HG03354 (cell line): Measurements from ENCODE around the gene PPIF.

Source experiments
- ATAC-seq: cut with Tn5 transposase; IDR thresholded peaks from one replicate; pipeline ENCODE4 v1.9.1; 2021; ENCODE audit warnings: mild to moderate bottlenecking; ENCODE audit not compliant: unreplicated experiment, poor library complexity, severe bottlenecking

PPIF gene

GRCh38 chr10:79393924-79394610 lies 46.8 kb downstream of the PPIF start:
- no peak for ATAC-seq

- no peak for ATAC-seq
These were observed 47.4 kb downstream of the PPIF start for GRCh38 chr10:79394664-79395063.

DNA sequence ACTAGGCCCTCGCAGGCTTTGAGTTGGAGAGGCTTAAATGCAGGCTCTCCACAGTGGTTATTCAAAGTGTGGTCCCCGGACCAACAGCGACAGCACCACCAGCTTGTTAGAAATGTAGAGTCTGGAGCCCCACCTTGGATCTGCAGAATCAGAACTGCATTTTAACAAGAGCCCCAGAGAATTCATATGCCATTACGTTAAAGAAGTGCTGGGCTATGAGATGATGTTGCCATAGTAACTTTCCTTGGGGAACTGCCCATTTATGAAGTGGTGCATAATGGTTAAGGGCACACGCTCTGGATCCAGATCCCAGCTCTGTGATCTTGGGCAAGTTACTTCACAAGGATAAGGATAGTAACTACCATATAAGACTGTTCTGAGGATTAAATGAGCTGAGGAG lies 49.3 kb downstream of the PPIF start:
- no peak for ATAC-seq

GRCh38 chr10:79397051-79397450 lies 49.8 kb downstream of the PPIF start:
- ATAC-seq = no peak

DNA sequence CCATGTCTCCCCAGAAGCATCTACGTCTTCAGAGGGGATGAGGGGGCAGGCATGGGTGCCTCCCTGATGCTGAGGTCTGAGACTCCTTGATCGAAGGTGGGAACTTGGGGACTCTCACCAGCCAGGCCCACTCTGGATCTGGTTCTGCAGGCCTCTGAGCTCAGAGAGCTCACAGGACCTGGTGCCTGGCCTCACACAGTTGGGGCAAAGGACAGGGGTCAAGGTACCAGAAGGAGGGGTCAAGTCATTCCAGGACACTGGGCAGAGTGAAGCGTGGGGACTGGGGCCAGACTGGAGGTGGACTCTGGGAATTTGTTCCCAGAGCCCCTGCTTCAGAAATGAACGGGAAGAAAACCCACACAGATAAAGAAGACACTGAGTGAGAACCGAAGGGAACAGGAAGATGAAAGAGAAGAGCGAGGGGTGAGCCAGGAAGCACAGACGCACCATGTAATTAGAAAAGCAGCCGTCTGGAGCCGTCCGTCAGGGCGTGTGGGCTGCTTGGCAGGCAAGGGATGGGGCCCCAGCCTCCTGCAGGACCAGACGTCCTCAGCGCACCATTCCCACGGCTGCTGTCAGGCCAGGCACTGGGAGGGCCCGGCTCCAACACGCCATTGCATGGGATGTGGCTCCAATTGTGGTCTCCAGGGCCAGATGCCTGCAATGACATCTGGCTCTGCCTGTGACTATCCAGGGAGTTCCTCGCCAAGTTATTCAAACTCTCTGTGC lies 50.5 kb downstream of the PPIF start:
- no peak for ATAC-seq

GRCh38 chr10:79398642-79399041 lies 51.4 kb downstream of the PPIF start:
- no peak for ATAC-seq

GRCh38 chr10:79399223-79399831 lies 52.1 kb downstream of the PPIF start:
- ATAC-seq = no peak

- peak; percentile 74 for ATAC-seq
These were observed 53.1 kb downstream of the PPIF start for GRCh38 chr10:79400146-79401004.

DNA sequence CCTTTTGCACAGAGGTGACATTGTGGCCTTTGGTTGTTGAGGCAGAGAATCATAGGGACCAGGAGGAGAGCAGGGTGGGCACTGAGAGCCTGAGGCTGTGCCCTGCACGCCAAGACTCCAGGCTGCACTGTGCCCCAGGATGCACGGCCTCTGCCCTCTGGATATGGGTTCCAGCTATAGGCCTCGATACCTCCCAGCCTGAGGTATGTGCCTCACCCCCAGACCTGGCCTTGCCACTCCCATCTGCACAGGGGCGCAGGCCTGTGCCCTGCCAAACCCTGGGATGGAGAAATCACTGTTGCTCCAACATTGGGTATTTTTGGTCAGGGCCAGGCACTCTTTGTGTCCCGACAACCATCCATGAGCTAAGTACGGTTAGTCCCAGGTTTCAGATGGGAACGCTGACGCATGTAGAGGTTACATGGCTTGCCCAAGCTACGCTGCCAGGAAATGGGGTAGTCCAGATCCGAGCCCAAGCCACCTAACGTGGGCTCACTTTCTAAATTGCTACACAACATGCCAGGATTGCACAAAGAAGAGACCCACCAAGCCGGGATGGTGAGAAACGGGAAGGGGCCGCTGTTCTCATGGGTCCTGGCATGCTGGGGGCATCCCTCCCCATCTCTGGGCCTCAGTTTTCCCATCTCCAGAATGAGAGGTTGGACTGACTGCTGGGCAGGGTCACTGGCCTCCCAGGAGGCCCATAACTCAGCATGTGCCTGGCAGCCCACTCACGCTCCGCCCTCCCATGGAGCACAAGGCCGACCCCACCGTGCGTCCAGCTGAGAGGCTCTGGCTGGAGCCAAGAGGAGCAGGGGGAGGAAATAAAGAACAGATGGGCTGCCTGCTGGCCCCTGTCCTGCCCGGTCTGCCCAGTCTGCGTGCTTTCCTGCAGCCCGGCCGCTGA lies 54.0 kb downstream of the PPIF start:
- ATAC-seq = no peak

GRCh38 chr10:79402625-79402946 lies 55.3 kb downstream of the PPIF start:
- ATAC-seq = no peak

- no peak for ATAC-seq
These were observed 55.7 kb downstream of the PPIF start for GRCh38 chr10:79402951-79403350.

DNA sequence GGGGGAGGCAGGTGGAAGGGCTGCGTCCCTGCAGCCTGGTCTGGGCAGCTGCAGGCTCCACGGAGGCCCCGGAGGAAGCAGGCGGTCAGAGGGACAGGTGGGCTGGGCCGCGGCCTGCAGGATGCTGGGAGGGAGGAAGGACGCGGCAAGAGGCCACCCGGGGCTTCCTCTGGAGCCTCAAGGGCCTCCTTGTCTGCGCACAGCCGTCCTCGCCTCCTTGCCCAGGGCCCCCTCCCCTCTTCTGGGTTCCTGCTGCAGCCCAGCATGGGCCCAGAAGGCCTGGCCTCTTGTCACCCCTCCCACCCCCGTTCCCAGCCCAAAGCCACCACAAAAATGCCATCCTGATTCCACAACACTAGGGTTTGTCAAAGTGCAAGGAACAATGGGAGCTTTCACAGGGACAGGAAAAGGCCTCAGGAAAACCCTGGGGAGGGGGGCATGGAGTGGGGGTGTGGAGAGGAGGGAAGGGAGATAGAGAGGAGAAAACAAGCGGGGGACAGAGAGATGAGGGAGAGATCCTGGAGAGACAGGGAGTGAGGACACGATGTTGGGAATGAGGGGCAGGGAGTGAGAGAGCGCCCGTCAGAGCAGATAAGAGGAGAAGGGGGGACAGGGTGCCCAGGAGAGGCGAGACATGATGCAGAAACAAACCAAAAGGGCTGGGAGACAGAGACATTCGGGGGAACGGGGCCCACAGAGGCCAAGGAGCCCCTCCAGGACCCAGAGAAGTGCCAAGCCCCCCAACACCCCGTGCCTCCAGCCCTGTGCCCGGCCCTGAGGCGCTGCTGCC lies 56.4 kb downstream of the PPIF start:
- ATAC-seq = no peak

DNA sequence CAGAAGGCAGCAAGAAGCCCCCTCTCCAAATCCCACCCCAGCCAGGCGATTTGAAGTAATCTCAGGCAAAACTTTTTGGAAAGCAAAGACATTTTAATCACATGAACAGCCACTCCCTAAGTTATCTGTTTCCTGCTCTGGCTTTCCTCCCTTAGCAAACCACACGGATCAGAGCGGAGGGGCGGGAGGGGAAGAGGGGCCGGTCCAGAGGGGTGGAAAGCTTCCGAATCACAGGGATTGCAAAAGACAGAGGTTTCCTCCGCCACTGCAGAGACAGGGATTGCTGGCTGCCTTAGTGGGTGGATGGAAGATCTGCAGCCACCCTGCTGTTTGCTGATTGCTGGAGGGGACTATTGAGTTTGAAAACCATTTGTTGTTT lies 57.0 kb downstream of the PPIF start:
- no peak for ATAC-seq

DNA sequence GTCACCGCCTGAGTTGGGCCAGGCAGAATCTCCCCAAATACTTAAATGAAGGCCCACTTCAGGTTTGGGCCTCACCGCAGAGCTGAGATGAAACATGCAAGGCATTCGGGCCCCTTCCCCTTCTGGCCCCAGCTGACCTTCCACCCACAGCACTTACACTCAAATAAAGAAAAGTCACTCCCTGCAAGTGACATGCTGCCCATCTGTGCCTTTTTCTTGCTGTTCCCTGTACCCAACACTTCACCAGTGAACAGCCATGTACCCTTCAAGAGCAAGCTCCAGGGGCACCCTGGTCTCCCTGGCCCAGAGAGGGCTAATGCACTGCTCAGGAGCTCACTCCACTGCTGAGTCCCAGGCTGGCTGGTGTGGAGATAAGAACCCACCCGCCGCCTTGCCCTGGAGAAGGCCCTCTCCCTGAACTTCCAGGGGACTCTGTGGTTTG lies 57.4 kb downstream of the PPIF start:
- ATAC-seq = no peak
